ENCODE measurements around the gene COMT.

The COMT gene

GRCh38 chr22:19988331-19988808 lies 46.8 kb downstream of the COMT start:
- H3K4me3 ChIP-seq (ENCODE audit: low read depth, low read length) = no peak overlapping the region
- TF ChIP-seq, protein P1, sequence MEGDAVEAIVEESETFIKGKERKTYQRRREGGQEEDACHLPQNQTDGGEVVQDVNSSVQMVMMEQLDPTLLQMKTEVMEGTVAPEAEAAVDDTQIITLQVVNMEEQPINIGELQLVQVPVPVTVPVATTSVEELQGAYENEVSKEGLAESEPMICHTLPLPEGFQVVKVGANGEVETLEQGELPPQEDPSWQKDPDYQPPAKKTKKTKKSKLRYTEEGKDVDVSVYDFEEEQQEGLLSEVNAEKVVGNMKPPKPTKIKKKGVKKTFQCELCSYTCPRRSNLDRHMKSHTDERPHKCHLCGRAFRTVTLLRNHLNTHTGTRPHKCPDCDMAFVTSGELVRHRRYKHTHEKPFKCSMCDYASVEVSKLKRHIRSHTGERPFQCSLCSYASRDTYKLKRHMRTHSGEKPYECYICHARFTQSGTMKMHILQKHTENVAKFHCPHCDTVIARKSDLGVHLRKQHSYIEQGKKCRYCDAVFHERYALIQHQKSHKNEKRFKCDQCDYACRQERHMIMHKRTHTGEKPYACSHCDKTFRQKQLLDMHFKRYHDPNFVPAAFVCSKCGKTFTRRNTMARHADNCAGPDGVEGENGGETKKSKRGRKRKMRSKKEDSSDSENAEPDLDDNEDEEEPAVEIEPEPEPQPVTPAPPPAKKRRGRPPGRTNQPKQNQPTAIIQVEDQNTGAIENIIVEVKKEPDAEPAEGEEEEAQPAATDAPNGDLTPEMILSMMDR (IDR thresholded peaks at IDR 0.05; ENCODE audit: low read depth, low read length, missing control alignments) = no peak
- no peak for DNase-seq (ENCODE audit: low read depth)

- H3K4me3 ChIP-seq (ENCODE audit: low read depth, low read length) = no peak overlapping the region
- TF ChIP-seq, protein P1 (IDR thresholded peaks at IDR 0.05; ENCODE audit: low read depth, low read length, missing control alignments) = no peak
- DNase-seq (ENCODE audit: low read depth) = no peak
Observed at GRCh38 chr22:19988965-19989724, 47.6 kb downstream of the COMT start.

DNA sequence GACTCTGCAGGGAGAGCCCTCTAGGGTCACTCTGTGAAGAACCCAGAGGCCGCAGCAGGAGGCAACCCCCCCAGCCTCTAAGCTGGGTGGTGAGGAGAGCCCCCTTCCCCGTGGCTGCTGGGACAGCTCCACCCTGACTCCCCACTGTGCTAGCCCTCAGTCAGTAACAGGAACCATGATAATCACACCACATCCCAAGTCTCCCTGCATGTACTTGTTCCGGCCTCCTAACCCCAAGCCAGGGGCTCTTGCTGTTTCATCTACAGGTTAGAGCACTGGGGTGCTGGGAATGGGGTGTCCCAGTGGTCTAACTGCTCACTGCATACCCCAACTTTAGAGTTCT lies 48.1 kb downstream of the COMT start:
- no peak overlapping the region for H3K4me3 ChIP-seq (ENCODE audit: low read depth, low read length)
- TF ChIP-seq, protein P1 (IDR thresholded peaks at IDR 0.05; ENCODE audit: low read depth, low read length, missing control alignments) = no peak
- DNase-seq (ENCODE audit: low read depth) = no peak

GRCh38 chr22:19990188-19990587 lies 48.6 kb downstream of the COMT start:
- TF ChIP-seq, protein P1 (IDR thresholded peaks at IDR 0.05; ENCODE audit: low read depth, low read length, missing control alignments) = no peak
- H3K4me3 ChIP-seq (ENCODE audit: low read depth, low read length) = no peak overlapping the region
- no peak for DNase-seq (ENCODE audit: low read depth)

DNA sequence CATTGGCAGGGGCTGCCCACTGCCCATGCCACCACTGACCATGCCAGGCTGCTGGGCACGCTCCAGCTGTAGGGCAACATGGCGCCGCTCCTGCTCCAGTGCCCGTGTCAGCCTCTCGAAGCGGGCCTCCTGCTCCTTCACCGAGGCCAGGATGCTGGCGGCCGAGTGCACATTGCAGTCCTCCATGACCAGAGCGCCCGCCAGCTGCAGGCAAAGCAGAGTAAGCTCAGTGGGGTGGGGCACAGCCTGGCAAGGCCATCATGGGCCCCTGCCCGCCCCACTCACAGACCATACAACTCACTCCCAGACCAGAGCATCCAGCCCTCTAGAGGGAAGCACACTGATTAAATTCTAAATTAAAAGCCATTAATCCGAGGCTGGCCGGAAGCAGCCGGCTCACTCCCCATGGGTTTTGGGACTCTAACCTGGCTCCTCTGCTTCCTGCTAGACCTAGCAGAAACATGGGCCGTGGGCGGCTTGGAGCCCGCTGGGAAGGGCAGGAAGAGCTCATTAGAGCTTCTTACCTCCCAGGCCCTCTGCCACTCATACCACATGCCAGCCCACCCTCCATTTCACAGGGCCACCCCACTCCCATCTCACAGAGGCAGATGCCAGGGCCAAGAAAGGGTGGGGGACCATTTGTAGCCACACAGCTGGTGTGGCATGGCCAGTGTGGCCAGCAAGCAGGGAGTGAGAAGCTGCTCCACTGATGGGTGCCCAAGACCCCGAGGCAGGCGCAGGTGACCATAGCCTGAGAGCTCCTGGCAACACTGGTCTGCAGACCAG lies 49.2 kb downstream of the COMT start:
- no peak for DNase-seq (ENCODE audit: low read depth)
- no peak overlapping the region for H3K4me3 ChIP-seq (ENCODE audit: low read depth, low read length)
- TF ChIP-seq, protein P1 (IDR thresholded peaks at IDR 0.05; ENCODE audit: low read depth, low read length, missing control alignments) = no peak

DNA sequence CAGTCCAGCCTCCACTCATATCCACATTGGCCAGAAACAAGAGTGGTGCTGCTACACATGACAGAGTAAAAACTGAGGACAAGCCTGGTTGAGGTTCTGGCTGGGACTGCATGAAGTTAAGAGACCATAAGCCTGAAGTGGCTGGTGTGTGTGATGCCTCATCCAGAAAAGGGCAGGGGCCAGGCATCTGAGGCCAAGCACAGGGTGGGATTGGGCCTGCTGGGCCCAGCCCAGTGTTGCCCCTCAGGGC lies 49.7 kb downstream of the COMT start:
- TF ChIP-seq, protein P1 (IDR thresholded peaks at IDR 0.05; ENCODE audit: low read depth, low read length, missing control alignments) = no peak
- H3K4me3 ChIP-seq (ENCODE audit: low read depth, low read length) = no peak overlapping the region
- no peak for DNase-seq (ENCODE audit: low read depth)
